HCT116 (cell line): Measurements from ENCODE around the gene MAPK1.

Experiments
- CBX3 ChIP-seq: IDR thresholded peaks from 2 replicates; pipeline ENCODE4 v1.6.1; 2012; ENCODE audit warnings: low read depth
- CTCF ChIP-seq, 3 experiments: fragments of 200-600 bp in 1 of 3; sonication (generic) in 1 of 3; IDR thresholded peaks in 2 of 3; conservative IDR thresholded peaks in 1 of 3; 2 replicates each; pipeline ENCODE4 v1.5.1; 2012 to 2017; ENCODE audit warnings: low read depth in 2 of 3, low read length in 2 of 3, antibody characterized with exemption in 1 of 3, borderline replicate concordance in 1 of 3, control low read depth in 1 of 3, mild to moderate bottlenecking in 1 of 3, mixed read lengths in 1 of 3, mixed run types in 1 of 3, moderate library complexity in 1 of 3; ENCODE audit not compliant: insufficient read depth in 1 of 3
- EZH2 ChIP-seq: fragments of 200-600 bp; sonication (generic); IDR thresholded peaks from 2 replicates; pipeline ENCODE4 v1.6.1; 2017; ENCODE audit warnings: antibody characterized with exemption, mixed run types
- JUND ChIP-seq: IDR thresholded peaks from 2 replicates; pipeline ENCODE4 v1.6.1; 2012
- POLR2A ChIP-seq: IDR thresholded peaks from 2 replicates; pipeline ENCODE4 v1.7.0; 2011; ENCODE audit warnings: borderline replicate concordance; ENCODE audit not compliant: insufficient read depth, insufficient read length; ENCODE audit errors: extremely low read depth
- POLR2AphosphoS5 ChIP-seq: IDR thresholded peaks from 2 replicates; pipeline ENCODE4 v1.6.1; 2011; ENCODE audit warnings: mild to moderate bottlenecking, low read depth, low read length, moderate library complexity
- REST ChIP-seq: IDR thresholded peaks from 2 replicates; pipeline ENCODE4 v1.6.1; 2012; ENCODE audit warnings: low read depth
- SP1 ChIP-seq: IDR thresholded peaks from 2 replicates; pipeline ENCODE4 v1.6.1; 2012; ENCODE audit warnings: low read depth
- ZBTB33 ChIP-seq: IDR thresholded peaks from 2 replicates; pipeline ENCODE4 v1.6.1; 2011; ENCODE audit warnings: mild to moderate bottlenecking, low read length, moderate library complexity; ENCODE audit not compliant: insufficient replicate concordance; ENCODE audit errors: extremely low read depth

GRCh38 chr22:21916309-21916918 lies 49.0 kb upstream of the MAPK1 start:
- TF ChIP-seq CTCF (IDR thresholded peaks at IDR 0.05 in 2 of 3, conservative IDR thresholded peaks at IDR 0.05 in 1 of 3; ENCODE audit: borderline replicate concordance in 1 of 3, insufficient read depth in 1 of 3, low read depth in 2 of 3, low read length in 2 of 3): no peak
- TF ChIP-seq CBX3: no peak
- TF ChIP-seq EZH2: no peak
- no peak for TF ChIP-seq POLR2A
- no peak for TF ChIP-seq POLR2AphosphoS5
- TF ChIP-seq SP1: no peak
- TF ChIP-seq ZBTB33: no peak
- TF ChIP-seq REST: no peak
- TF ChIP-seq JUND: no peak
